ENCODE results near the gene DCTN3. TPM values are rescaled to one million over a fixed set of nuclear protein-coding genes. Genes with fewer than 3 reads are reported as not detected.

Gene DCTN3
- total RNA-seq, 1 experiment from 2014 or later: 59.7 TPM

GRCh38 chr9:34629491-34629808 is 9.2 kb upstream of the DCTN3 start:
- in situ Hi-C loops (cut with HindIII; ENCODE audit: low pct_unique_long_range_greater_than_20kb, low sequenced_read_pairs): no loop called here
- DNase-seq (ENCODE audit: low read depth, low spot score): no peak

GRCh38 chr9:34628656-34629490 is 8.6 kb upstream of the DCTN3 start, which contains the start of gene ARID3C:
ARID3C (minus strand) TSS chr9:34629066; CDS start chr9:34628014, 1,052 bp downstream.
- DNase-seq (ENCODE audit: low read depth, low spot score): no peak
- in situ Hi-C loops (cut with HindIII; ENCODE audit: low pct_unique_long_range_greater_than_20kb, low sequenced_read_pairs): no loop called here

GRCh38 chr9:34627716-34628655 is 7.7 kb upstream of the DCTN3 start:
- no peak for DNase-seq (ENCODE audit: low read depth, low spot score)
- in situ Hi-C loops (cut with HindIII; ENCODE audit: low pct_unique_long_range_greater_than_20kb, low sequenced_read_pairs): no loop called here

GRCh38 chr9:34625186-34625486 is 4.8 kb upstream of the DCTN3 start:
- in situ Hi-C loops (cut with HindIII; ENCODE audit: low pct_unique_long_range_greater_than_20kb, low sequenced_read_pairs): no loop called here
- no peak for DNase-seq (ENCODE audit: low read depth, low spot score)

GRCh38 chr9:34624475-34625185 is 4.3 kb upstream of the DCTN3 start:
- in situ Hi-C loops (cut with HindIII; ENCODE audit: low pct_unique_long_range_greater_than_20kb, low sequenced_read_pairs): no loop called here
- no peak for DNase-seq (ENCODE audit: low read depth, low spot score)

- in situ Hi-C loops (cut with HindIII; ENCODE audit: low pct_unique_long_range_greater_than_20kb, low sequenced_read_pairs): no loop called here
- DNase-seq (ENCODE audit: low read depth, low spot score): no peak
Measured at GRCh38 chr9:34623374-34624235, 3.3 kb upstream of the DCTN3 start.

- in situ Hi-C loops (cut with HindIII; ENCODE audit: low pct_unique_long_range_greater_than_20kb, low sequenced_read_pairs): no loop called here
- DNase-seq (ENCODE audit: low read depth, low spot score): no peak
Measured at GRCh38 chr9:34615132-34615531, 5.2 kb downstream of the DCTN3 start.

- in situ Hi-C loops (cut with HindIII; ENCODE audit: low pct_unique_long_range_greater_than_20kb, low sequenced_read_pairs): no loop called here
- peak; percentile 79 for DNase-seq (ENCODE audit: low read depth, low spot score)
Measured at GRCh38 chr9:34612788-34613390, 7.4 kb downstream of the DCTN3 start.

GRCh38 chr9:34611811-34612787 is 8.2 kb downstream of the DCTN3 start, which contains the start of gene RPP25L:
RPP25L (minus strand) TSS chr9:34612097; CDS start chr9:34611296, 801 bp downstream.
- peak; percentile 70 for DNase-seq (ENCODE audit: low read depth, low spot score)
- in situ Hi-C loops (cut with HindIII; ENCODE audit: low pct_unique_long_range_greater_than_20kb, low sequenced_read_pairs): no loop called here

- DNase-seq (ENCODE audit: low read depth, low spot score): no peak
- in situ Hi-C loops (cut with HindIII; ENCODE audit: low pct_unique_long_range_greater_than_20kb, low sequenced_read_pairs): no loop called here
Measured at GRCh38 chr9:34611251-34611810, 9.0 kb downstream of the DCTN3 start.

- DNase-seq (ENCODE audit: low read depth, low spot score): no peak
Measured at GRCh38 chr9:34610434-34611206, 9.7 kb downstream of the DCTN3 start.

GRCh38 chr9:34607331-34607730 is 13.0 kb downstream of the DCTN3 start:
- in situ Hi-C loops (cut with HindIII; ENCODE audit: low pct_unique_long_range_greater_than_20kb, low sequenced_read_pairs): no loop called here
- no peak for DNase-seq (ENCODE audit: low read depth, low spot score)

More at GRCh38 chr9:34610434-34611206, 9.7 kb downstream of the DCTN3 start:
- in situ Hi-C loops (cut with HindIII; ENCODE audit: low pct_unique_long_range_greater_than_20kb, low sequenced_read_pairs): no loop called here

- in situ Hi-C loops (cut with HindIII; ENCODE audit: low pct_unique_long_range_greater_than_20kb, low sequenced_read_pairs): no loop called here
- no peak for DNase-seq (ENCODE audit: low read depth, low spot score)
Measured at GRCh38 chr9:34606905-34607304, 13.4 kb downstream of the DCTN3 start.

- in situ Hi-C loops (cut with HindIII; ENCODE audit: low pct_unique_long_range_greater_than_20kb, low sequenced_read_pairs): no loop called here
- DNase-seq (ENCODE audit: low read depth, low spot score): no peak
Measured at GRCh38 chr9:34606190-34606589, 14.1 kb downstream of the DCTN3 start.

All from SK-MEL-5 (cell line).